HG03469 (cell line): ENCODE data around the gene CENPK.
"Not testable (repeated sequence)": the region's sequence is repeated elsewhere in the genome, so short reads cannot be mapped to it uniquely, and the experiment has no call there.

Experiments
- ATAC-seq: cut with Tn5 transposase; IDR thresholded peaks from one replicate; pipeline ENCODE4 v1.9.1; 2021; ENCODE audit warnings: mild to moderate bottlenecking, moderate library complexity, moderate number of reproducible peaks; ENCODE audit not compliant: unreplicated experiment

CENPK gene

GRCh38 chr5:65562731-65563701 lies at the start of gene CENPK, which contains the start of gene PPWD1:
Gene CENPK, minus strand, starts transcription at chr5:65563168. Its CDS starts 8,261 bp downstream, at chr5:65554907.
Gene PPWD1, plus strand, starts transcription at chr5:65563296. Its CDS starts 15 bp downstream, at chr5:65563311.
- ATAC-seq, result peak; percentile 95

- ATAC-seq, result no peak
Observed at GRCh38 chr5:65612298-65612907, 49.4 kb upstream of the CENPK start.

DNA sequence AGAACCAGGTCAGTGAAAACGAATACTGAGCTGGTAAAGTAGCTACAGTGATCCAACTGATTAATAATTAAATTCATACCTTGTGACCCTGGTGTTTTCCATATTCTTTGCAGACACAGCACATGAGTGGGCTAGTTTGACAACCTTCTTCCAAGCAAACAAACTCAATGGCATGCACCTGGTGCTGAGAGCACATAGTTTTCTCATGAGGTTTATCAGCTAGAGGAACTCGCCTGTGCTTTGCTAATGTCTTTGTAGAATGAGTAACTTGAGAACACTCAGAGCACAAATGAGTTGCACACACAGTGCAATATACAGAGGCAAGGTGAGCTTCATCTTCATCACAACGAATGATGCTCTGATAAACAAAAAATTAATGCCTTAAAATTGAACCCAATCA lies 48.6 kb upstream of the CENPK start:
- ATAC-seq, result no peak

GRCh38 chr5:65601761-65602160 lies 38.8 kb upstream of the CENPK start:
- ATAC-seq, result not testable (repeated sequence)

- no peak for ATAC-seq
Observed at GRCh38 chr5:65588694-65589093, 25.7 kb upstream of the CENPK start.

- ATAC-seq, result no peak
Observed at GRCh38 chr5:65577141-65577540, 14.2 kb upstream of the CENPK start.

GRCh38 chr5:65570598-65571226 lies 7.7 kb upstream of the CENPK start:
- ATAC-seq, result no peak

DNA sequence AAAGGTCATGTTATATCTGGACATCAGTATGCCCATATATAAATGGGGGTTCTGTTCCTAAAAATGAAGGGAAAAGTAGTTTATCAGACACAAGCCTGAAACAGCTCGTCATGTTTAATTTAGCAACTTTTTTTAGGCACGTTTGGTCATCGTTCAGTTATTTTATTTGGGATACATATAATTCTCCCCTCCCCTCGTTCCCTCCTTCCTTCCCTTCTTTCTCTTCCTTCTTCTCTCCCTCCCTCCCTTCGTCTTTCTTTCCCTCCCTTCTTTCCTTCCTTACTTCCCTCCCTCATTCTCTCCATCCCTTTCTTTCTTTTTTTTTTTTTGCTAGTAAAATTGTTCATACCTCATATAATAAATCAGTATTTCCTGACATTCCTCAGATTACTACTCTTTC lies 3.5 kb upstream of the CENPK start:
- ATAC-seq, result no peak

DNA sequence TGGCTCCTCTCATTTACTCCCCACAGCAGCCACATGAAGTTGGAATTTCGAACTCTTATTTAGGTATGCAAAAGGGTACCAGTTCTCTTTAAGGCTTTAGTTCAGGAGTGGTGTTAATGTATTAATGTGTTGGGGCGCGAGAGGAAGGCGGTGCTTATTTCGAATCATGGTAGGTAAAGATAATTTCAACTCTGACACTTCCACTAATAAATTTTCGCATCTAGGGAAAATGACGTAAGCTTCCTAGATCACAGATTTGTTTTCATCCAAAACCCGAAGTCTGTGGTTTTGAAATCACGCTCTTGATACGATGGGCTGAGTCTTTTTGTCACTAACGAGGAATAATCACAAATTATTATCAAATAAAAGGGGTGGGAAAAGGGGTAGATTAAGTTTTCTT lies 809 bp upstream of the CENPK start:
- no peak for ATAC-seq

GRCh38 chr5:65556718-65557117 lies 6.2 kb downstream of the CENPK start:
- no peak for ATAC-seq

- ATAC-seq, result no peak
Observed at GRCh38 chr5:65556181-65556580, 6.8 kb downstream of the CENPK start.

- ATAC-seq, result no peak
Observed at GRCh38 chr5:65555287-65555686, 7.7 kb downstream of the CENPK start.

GRCh38 chr5:65553941-65554340 lies 9.0 kb downstream of the CENPK start:
- ATAC-seq, result no peak

GRCh38 chr5:65548281-65548680 lies 14.7 kb downstream of the CENPK start:
- ATAC-seq, result no peak

DNA sequence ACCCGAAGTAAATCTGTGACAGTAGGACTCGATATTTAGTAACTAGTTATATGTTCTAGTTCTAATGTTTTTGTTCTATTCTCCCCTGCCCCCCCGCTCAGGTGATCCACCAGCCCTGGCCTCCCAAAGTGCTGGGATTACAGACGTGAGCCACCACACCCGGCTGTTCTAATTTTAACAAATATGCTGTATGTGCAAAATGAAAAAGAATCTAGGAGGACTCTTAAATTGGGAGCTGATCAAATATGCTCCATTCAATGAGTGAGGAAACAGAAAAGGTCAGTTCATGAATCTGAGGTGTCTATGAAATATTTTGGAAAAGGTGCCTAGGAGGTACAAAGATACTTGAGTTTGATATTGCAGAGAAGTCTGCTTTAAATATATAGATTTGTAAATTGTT lies 16.8 kb downstream of the CENPK start:
- ATAC-seq, result no peak

GRCh38 chr5:65544473-65544872 lies 18.5 kb downstream of the CENPK start:
- ATAC-seq, result no peak

- no peak for ATAC-seq
Observed at GRCh38 chr5:65539827-65540226, 23.1 kb downstream of the CENPK start.

DNA sequence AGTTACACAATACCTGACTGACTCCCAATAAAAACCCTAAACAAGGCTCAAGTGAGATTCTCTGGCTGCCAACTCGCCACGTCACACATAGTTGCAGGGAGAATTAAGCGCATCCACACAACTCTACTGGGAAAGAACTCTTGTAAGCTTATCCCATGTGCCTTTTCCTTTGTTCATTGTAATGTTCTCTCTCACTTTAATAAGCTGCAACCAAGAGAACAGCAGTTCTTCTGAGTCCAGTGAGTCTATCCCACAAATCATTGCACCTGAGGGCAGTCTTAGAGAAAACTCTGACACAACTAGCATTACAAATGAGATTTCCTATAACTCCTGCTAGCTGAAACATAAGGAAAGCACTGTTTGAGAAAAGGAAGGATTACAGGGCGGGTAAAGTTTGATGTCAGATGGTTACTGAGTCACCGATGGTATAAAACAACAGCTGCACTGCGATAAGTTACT lies 27.4 kb downstream of the CENPK start:
- ATAC-seq, result no peak

DNA sequence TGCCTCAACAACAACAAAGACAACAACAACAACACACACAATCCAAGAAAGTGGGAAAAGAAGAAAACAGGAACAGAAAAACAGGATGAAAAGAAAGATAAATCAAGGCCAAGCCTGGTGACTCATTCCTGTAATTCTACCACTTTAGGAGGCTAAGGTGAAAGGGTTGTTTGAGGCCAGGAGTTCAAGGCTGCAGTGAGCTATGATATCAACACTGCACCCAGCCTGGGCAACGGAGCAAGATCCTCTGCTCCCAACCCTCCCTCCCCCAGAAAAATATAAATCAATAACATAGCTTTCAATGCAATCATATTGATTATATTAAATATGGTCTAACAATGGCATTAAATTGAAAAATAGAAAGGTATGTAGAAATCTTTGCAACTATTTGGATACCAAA lies 32.1 kb downstream of the CENPK start:
- no peak for ATAC-seq

DNA sequence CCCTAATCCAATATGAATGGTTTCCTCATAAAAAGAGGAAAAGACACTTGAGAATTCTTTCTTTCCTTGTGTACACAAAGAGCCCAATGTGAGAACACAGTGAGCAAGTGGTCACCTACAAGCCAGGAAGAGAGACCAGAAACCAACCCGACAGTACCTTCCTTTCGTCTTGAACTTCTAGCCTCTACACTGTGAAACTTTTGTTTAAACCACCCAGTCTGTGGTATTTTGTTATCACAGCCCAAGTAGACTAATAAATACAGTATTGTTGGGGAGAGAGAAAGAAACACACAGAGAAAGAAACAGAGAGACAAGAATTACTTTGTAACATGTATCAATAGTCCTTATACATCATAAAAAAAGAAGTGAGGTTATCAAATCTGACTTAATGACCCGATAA lies 37.2 kb downstream of the CENPK start:
- ATAC-seq, result no peak

DNA sequence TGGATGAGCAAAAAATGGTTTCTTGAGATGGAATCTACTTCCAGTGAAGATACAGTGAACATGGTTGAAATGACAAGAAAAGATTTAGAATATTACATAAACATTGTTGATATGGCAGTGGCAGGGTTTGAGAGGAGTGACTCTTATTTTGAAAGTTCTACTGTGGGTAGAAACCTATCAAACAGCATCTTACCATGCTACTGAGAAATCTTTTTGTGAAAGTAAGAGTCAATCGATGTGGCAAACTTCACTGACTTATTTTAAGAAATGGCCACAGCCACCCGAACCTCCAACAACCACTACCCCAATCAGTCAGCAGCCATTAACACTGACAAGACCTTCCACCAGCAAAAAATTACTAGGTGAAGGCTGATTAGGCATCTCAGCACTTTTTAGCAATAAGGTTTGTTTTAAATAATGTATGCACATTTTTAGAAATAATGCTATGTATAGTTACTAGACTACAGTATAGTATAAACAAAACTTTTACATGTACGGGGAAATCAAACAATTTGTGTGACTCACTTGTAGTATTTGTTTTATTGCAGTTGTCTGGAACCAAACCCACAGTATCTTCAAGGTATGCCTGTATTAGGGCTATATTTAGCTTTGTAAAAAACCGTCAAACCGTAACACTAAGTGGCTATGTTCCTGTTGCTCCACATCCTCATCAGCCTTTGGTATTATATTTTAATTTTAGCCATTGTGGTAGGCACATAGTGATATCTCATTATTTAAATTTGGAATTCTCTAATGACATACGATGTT lies 50.6 kb downstream of the CENPK start:
- no peak for ATAC-seq
